Panc1 (cell line): ENCODE results near the gene ST6GALNAC6. TPM values are rescaled to one million over a fixed set of nuclear protein-coding genes. Genes with fewer than 3 reads are reported as not detected.

ENCODE experiments used
- ATAC-seq: fragments of 200-7000 bp; cut with Tn5 transposase; 2 replicates; pipeline ENCODE4 v1.9.1; 2020; ENCODE audit warnings: mild to moderate bottlenecking, moderate library complexity
- BruUV-seq: library from RNA; stranded (reverse); fragments of 400-500 nt; replicated peaks from 2 replicates; lab custom pipeline; 2021; lab: Mats Ljungman, UMichigan
- CTCF ChIA-PET: fragments of 300-600 bp; sonication (Branson Sonifier 250); formaldehyde crosslinking; loops from one replicate; lab custom pipeline; 2022; ENCODE audit warnings: antibody characterized with exemption; lab: Charles Lee
- POLR2A ChIA-PET: fragments of 300-600 bp; sonication (Branson Sonifier 250); formaldehyde crosslinking; loops from one replicate; lab custom pipeline; 2022; ENCODE audit warnings: antibody characterized with exemption; lab: Charles Lee
- DNase-seq: peaks from one replicate; pipeline ENCODE4 v3.0.0-alpha.2; 2010; ENCODE audit warnings: low read depth, low spot score
- H3K27ac ChIP-seq: 2 replicates; pipeline ENCODE4 v1.5.1; 2011; ENCODE audit warnings: mild to moderate bottlenecking, low read length, inconsistent platforms
- H3K27me3 ChIP-seq: fragments of 200-500 bp; sonication (Bioruptor generic); 2 replicates; pipeline ENCODE4 v1.6.0; 2014; ENCODE audit warnings: low read length, inconsistent platforms; ENCODE audit not compliant: control insufficient read depth, insufficient read depth
- H3K36me3 ChIP-seq: fragments of 200-500 bp; sonication (Bioruptor generic); 2 replicates; pipeline ENCODE4 v1.5.1; 2014; ENCODE audit warnings: inconsistent platforms, mild to moderate bottlenecking, low read length, moderate library complexity; ENCODE audit not compliant: control insufficient read depth, insufficient read depth
- H3K4me1 ChIP-seq: 2 replicates; pipeline ENCODE4 v1.5.1; 2011; ENCODE audit warnings: inconsistent platforms, mild to moderate bottlenecking, low read length, moderate library complexity; ENCODE audit not compliant: control insufficient read depth, insufficient read depth
- H3K4me3 ChIP-seq, 2 experiments: 2 replicates each; pipeline ENCODE4 v1.5.1; 2011 to 2012; ENCODE audit warnings: low read depth in 2 of 2, low read length in 2 of 2, mild to moderate bottlenecking in 2 of 2, inconsistent platforms in 1 of 2, moderate library complexity in 1 of 2
- H3K9me3 ChIP-seq: fragments of 200-500 bp; sonication (Bioruptor generic); 2 replicates; pipeline ENCODE4 v1.5.1; 2014; ENCODE audit warnings: low read depth, mild to moderate bottlenecking, inconsistent platforms, low read length, moderate library complexity; ENCODE audit not compliant: control insufficient read depth, insufficient read depth
- POLR2AphosphoS5 ChIP-seq: IDR thresholded peaks from 2 replicates; pipeline ENCODE4 v1.6.1; 2012; ENCODE audit warnings: mild to moderate bottlenecking, low read depth, low read length, moderate library complexity
- SIN3A ChIP-seq: IDR thresholded peaks from 2 replicates; pipeline ENCODE4 v1.6.1; 2012; ENCODE audit warnings: low read depth, mild to moderate bottlenecking, low read length, moderate library complexity, borderline replicate concordance; ENCODE audit not compliant: insufficient read depth
- TCF7L2 ChIP-seq: IDR thresholded peaks from 2 replicates; pipeline ENCODE4 v1.6.1; 2011; ENCODE audit warnings: mild to moderate bottlenecking, low read depth, low read length, inconsistent platforms
- in situ Hi-C: cut with HindIII; loops from 2 replicates; pipeline ENCODE4 v1.10.0; 2016; ENCODE audit warnings: low sequenced_read_pairs, low pct_unique_long_range_greater_than_20kb
- intact Hi-C: fragments of 100-400 bp; cut with micrococcal nuclease; formaldehyde crosslinking; loops from one replicate; pipeline ENCODE4 v1.10.0; 2022; ENCODE audit not compliant: unreplicated experiment
- total RNA-seq: library from RNA; stranded (reverse); gene quantifications from one replicate; pipeline ENCODE4 v1.2.1, GENCODE V29; 2021; ENCODE audit not compliant: unreplicated experiment
- TF ChIP-seq, protein P1 (sequence below), 2 experiments: IDR thresholded peaks; 2 replicates each; pipeline ENCODE4 v1.6.1; 2011 to 2012; ENCODE audit warnings: low read depth in 2 of 2, control low read depth in 1 of 2, low read length in 1 of 2, mild to moderate bottlenecking in 1 of 2, moderate library complexity in 1 of 2; ENCODE audit not compliant: insufficient read depth in 1 of 2
- TF ChIP-seq, protein P2 (sequence below): fragments of 450-650 bp; IDR thresholded peaks from 2 replicates; pipeline ENCODE4 v1.5.1; 2017; ENCODE audit warnings: mild to moderate bottlenecking

ST6GALNAC6 gene
- total RNA-seq, 1 experiment from 2014 or later: 50.2 TPM

DNA sequence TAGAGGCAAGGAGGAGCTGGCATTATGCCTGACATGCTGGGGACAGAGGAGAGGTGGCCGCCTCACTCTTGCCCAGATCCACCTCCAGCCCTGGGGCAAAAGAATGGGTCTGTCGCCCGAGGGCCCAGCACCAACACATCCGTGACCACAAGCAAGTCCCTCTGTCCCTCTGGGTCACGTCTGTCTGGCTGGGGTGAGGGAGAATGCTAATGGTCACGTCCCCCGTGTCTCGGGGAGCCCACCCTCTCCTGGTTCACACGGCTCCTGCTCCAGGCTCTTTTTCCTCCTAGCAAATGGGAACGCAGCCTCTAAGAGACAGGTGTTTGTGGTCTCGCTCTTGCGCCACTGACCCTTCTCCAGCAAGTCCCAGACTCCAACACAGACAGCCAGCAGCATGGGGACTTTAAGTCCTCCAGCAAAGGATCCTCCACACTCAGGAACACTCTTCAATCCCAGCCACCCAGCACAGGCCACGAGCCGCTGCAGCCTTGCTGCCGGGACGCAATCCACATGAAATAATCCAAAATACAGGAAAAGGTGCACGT lies 49.0 kb downstream of the ST6GALNAC6 start:
- intact Hi-C loops (no loop called here), in situ Hi-C loops (no loop called here)
- TF ChIP-seq POLR2AphosphoS5: no peak
- TF ChIP-seq, protein P1, sequence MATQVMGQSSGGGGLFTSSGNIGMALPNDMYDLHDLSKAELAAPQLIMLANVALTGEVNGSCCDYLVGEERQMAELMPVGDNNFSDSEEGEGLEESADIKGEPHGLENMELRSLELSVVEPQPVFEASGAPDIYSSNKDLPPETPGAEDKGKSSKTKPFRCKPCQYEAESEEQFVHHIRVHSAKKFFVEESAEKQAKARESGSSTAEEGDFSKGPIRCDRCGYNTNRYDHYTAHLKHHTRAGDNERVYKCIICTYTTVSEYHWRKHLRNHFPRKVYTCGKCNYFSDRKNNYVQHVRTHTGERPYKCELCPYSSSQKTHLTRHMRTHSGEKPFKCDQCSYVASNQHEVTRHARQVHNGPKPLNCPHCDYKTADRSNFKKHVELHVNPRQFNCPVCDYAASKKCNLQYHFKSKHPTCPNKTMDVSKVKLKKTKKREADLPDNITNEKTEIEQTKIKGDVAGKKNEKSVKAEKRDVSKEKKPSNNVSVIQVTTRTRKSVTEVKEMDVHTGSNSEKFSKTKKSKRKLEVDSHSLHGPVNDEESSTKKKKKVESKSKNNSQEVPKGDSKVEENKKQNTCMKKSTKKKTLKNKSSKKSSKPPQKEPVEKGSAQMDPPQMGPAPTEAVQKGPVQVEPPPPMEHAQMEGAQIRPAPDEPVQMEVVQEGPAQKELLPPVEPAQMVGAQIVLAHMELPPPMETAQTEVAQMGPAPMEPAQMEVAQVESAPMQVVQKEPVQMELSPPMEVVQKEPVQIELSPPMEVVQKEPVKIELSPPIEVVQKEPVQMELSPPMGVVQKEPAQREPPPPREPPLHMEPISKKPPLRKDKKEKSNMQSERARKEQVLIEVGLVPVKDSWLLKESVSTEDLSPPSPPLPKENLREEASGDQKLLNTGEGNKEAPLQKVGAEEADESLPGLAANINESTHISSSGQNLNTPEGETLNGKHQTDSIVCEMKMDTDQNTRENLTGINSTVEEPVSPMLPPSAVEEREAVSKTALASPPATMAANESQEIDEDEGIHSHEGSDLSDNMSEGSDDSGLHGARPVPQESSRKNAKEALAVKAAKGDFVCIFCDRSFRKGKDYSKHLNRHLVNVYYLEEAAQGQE (IDR thresholded peaks at IDR 0.05; ENCODE audit: insufficient read depth in 1 of 2, low read depth in 2 of 2, low read length in 1 of 2): no peak
- TF ChIP-seq, protein P2, sequence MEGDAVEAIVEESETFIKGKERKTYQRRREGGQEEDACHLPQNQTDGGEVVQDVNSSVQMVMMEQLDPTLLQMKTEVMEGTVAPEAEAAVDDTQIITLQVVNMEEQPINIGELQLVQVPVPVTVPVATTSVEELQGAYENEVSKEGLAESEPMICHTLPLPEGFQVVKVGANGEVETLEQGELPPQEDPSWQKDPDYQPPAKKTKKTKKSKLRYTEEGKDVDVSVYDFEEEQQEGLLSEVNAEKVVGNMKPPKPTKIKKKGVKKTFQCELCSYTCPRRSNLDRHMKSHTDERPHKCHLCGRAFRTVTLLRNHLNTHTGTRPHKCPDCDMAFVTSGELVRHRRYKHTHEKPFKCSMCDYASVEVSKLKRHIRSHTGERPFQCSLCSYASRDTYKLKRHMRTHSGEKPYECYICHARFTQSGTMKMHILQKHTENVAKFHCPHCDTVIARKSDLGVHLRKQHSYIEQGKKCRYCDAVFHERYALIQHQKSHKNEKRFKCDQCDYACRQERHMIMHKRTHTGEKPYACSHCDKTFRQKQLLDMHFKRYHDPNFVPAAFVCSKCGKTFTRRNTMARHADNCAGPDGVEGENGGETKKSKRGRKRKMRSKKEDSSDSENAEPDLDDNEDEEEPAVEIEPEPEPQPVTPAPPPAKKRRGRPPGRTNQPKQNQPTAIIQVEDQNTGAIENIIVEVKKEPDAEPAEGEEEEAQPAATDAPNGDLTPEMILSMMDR: no peak
- no peak for TF ChIP-seq SIN3A
- TF ChIP-seq TCF7L2: no peak
- Histone ChIP-seq H3K27me3 (no peaks in the 10 kb centered on the region), H3K36me3 (no peaks in the 10 kb centered on the region), H3K4me1 (peaks cover 5% of the 10 kb centered on the region; the same call in 1 of the 2 replicates), H3K4me3 (no peak overlapping the region), H3K27ac (no peak overlapping the region), H3K9me3 (0 out of 2 replicates have a peak, but pooled peaks cover 6% of the 10 kb centered on the region)
- ATAC-seq (no peak), DNase-seq (no peak)
- no TSS peak for BruUV-seq
- CTCF ChIA-PET: no interaction called here
- POLR2A ChIA-PET: no interaction called here

DNA sequence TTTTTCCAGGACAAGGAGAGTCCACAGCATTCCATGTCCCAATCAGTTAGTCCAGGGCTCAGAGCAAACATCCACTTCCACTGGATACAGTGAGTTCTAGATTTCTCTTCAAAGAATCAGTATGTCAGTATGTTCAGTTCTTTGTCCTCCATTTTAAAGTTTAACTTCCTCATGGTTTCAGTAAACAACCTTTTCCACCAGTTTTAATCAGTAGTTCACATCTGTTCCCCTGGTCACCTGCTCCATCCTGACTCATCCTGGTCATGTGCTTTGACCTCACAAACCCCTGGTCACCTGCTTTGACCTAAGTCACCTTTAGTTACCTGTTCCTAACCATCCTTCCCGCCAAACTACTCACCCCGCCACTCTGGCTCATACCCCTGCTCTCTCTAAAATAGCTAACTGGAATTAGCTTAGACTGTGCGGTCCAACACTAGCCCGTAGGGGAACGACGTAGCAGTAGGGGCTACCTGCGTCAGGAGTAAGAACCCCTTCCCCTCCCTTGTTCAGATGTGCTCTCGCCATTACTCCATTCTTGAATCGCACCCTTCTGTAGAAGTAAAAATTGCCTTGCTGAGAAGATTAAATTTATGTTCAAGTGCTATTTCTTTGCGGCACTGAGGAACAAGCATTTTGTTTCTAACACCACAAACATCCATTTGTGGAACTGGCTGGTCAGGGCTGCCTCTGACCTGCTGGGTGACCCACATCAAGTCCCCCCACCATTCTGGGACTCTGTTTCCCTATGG lies 50.5 kb downstream of the ST6GALNAC6 start:
- in situ Hi-C loops: no loop called here

More for the DNA sequence above, 50.5 kb downstream of the ST6GALNAC6 start:
- Histone ChIP-seq H3K36me3 (no peaks in the 10 kb centered on the region), H3K27ac (no peak overlapping the region), H3K9me3 (0 out of 2 replicates have a peak, but pooled peaks cover 6% of the 10 kb centered on the region), H3K27me3 (no peaks in the 10 kb centered on the region), H3K4me3 (no peak overlapping the region), H3K4me1 (peaks cover 4% of the 10 kb centered on the region; the same call in 1 of the 2 replicates)
- ChIA-PET POLR2A (no interaction called here), CTCF (no interaction called here)
- no peak for TF ChIP-seq TCF7L2
- TF ChIP-seq, protein P2: no peak
- TF ChIP-seq POLR2AphosphoS5: no peak
- no peak for TF ChIP-seq SIN3A
- TF ChIP-seq, protein P1 (IDR thresholded peaks at IDR 0.05; ENCODE audit: insufficient read depth in 1 of 2, low read depth in 2 of 2, low read length in 1 of 2): no peak
- intact Hi-C loops: no loop called here
- ATAC-seq: no peak
- no TSS peak for BruUV-seq
- no peak for DNase-seq
